Liver (tissue), 3 donors: Measurements from ENCODE around the gene RBM27.

ENCODE experiments used
- JUND ChIP-seq, 2 donors: IDR thresholded peaks; 2 replicates each; pipeline ENCODE4 v1.6.1; 2016; ENCODE audit warnings: antibody characterized with exemption in 2 of 2
- TF ChIP-seq, protein P1 (sequence below): fragments of 150-350 bp; IDR thresholded peaks from 2 replicates; pipeline ENCODE4 v1.5.1; 2017; ENCODE audit warnings: improper control_type of control experiment, low read depth, low read length; ENCODE audit not compliant: missing input control
- TF ChIP-seq, protein P2 (sequence below): IDR thresholded peaks from 2 replicates; pipeline ENCODE4 v1.6.1; 2016; ENCODE audit warnings: antibody characterized with exemption
- TF ChIP-seq, protein P3 (sequence below): IDR thresholded peaks from 2 replicates; pipeline ENCODE4 v1.6.1; 2016; ENCODE audit warnings: antibody characterized with exemption
- donor health status: healthy.
- donor health status: healthy.

GRCh38 chr5:146248561-146248960, 45.2 kb downstream of the RBM27 start:
- TF ChIP-seq JUND (IDR thresholded peaks at IDR 0.05) = no peak
- TF ChIP-seq, protein P1, sequence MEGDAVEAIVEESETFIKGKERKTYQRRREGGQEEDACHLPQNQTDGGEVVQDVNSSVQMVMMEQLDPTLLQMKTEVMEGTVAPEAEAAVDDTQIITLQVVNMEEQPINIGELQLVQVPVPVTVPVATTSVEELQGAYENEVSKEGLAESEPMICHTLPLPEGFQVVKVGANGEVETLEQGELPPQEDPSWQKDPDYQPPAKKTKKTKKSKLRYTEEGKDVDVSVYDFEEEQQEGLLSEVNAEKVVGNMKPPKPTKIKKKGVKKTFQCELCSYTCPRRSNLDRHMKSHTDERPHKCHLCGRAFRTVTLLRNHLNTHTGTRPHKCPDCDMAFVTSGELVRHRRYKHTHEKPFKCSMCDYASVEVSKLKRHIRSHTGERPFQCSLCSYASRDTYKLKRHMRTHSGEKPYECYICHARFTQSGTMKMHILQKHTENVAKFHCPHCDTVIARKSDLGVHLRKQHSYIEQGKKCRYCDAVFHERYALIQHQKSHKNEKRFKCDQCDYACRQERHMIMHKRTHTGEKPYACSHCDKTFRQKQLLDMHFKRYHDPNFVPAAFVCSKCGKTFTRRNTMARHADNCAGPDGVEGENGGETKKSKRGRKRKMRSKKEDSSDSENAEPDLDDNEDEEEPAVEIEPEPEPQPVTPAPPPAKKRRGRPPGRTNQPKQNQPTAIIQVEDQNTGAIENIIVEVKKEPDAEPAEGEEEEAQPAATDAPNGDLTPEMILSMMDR = no peak
- TF ChIP-seq, protein P2, sequence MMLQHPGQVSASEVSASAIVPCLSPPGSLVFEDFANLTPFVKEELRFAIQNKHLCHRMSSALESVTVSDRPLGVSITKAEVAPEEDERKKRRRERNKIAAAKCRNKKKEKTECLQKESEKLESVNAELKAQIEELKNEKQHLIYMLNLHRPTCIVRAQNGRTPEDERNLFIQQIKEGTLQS = no peak
- TF ChIP-seq, protein P3, sequence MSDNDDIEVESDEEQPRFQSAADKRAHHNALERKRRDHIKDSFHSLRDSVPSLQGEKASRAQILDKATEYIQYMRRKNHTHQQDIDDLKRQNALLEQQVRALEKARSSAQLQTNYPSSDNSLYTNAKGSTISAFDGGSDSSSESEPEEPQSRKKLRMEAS = no peak
